ENCODE results near the gene CPT1C.
A peak's percentile ranks its signal among the peaks of the same experiment; 100 is the strongest.

Gene CPT1C

DNA sequence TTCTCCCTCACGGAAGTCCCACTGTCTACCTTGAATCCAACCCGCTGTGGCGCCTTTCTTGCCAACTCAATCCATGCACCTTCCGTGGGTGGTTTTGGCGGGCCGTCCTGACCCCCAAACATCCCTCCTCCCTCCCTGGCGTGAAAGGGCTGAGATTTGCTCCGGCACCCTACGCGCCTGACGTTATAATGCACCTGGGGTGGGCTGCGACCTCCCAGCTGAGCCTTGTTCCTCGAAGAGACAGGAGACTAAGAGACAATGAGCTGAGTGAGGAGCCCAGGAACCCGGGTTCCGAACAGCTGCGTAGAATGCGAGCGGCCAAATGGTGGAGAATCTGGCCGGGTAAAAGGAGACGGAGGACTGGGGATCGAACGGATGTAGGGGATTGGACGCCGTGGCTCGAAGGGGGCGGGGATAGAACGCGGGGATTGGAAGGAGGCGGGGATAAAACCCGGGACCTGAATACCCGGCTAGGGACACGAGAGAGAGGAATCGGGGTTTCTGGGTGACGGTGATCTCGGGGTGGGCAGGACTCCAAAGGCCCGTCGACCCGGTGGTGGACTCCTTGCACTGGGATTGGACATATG is at the start of gene CPT1C:
CPT1C (plus strand) TSS at position 461 of the 587 bp plus-strand sequence. CDS start 1,137 bp downstream, outside the sequence.
- DNase-seq (ENCODE audit: low read depth), result peak; percentile 48

- peak; percentile 99 for DNase-seq (ENCODE audit: low read depth)
These were observed 49.0 kb upstream of the CPT1C start, which contains the start of gene SCAF1 for GRCh38 chr19:49641688-49642491. SCAF1 (plus strand) TSS chr19:49642209; CDS start chr19:49645027, 2,818 bp downstream.

DNA sequence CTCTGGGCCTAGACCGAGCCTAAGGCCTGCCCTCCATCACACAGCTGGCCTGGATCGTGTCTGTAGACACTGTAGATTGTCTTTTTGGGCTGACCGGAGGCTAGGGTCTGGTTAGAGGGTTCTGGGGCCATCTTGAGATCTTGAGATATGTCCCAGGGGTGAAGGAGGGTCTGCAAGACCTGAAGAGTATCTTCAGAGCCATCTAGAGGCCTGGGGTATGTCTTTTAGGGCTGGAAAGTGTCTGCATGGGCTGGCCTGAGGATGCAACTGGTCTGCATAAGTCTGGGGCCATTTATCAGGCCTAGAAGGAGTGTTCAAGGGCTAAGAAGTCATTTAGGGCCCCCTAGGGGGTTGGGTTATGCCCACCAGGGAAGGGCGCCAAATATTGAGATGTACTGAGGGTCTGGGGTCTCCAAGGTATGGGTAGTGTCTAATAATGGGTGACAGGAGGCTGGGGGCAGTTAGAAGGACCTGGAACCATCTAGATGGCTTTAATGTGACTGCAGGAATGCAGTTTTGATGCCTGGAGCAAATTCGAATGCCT is 48.4 kb upstream of the CPT1C start:
- no peak for DNase-seq (ENCODE audit: low read depth)

GRCh38 chr19:49643466-49643865 is 47.5 kb upstream of the CPT1C start:
- DNase-seq (ENCODE audit: low read depth), result no peak

DNA sequence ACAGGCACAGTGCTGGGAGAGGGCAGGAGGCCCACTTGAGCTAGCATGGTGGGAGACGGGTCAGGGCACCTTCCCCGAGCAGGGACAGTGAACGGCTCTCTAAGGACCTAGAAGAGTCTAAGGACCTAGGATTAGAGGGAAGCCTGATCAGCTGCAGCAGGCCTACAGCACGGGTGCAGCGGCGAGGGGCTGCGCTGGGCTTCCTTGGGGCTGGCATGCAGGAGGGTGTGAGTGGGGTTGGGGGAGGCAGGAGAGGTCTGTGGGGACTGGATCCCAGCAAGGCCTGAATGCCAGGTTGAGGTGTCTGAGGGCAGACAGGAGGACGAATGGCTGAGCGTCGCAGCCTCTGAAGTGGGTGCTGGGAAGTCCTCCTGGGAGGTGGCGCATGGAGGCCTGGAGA is 45.3 kb upstream of the CPT1C start:
- no peak for DNase-seq (ENCODE audit: low read depth)

DNA sequence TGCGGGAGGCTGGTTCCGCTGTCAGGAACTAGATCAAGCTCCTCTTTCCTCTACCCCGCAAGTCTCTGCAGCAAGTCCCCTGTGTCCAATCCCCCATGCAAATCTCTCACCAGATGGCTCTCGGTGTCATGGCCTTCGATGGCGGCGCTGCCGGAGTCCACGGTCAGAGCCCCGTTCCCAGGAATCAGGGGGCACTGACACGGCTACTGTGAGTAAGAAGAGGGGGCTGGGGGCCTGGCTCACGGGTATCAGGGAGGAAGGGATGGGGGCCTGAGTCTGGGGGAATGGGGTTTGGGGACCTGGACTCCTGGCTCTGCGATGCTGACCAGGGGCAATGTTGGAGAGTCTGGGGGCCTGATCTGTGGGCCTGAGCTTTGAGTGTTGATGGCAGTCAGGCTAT is 44.9 kb upstream of the CPT1C start:
- DNase-seq (ENCODE audit: low read depth), result no peak

DNA sequence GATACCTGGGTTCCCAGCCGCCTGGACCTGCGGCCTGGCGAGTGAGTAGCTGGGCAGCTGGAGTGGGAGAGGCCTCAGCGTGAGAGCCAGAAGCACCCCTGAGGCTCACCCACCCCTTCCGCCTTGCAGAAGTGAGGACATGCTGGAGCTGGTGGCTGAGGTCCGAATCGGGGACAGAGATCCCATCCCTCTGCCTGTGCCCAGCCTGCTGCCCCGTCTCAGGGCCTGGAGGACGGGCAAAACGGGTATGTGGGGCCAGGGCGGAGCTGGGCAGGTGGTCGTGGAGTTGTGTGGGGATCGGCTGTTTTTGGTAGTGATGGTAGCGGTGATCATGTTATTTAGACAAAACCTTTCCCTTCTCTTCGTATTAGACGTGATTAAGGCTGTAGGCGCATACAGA is 44.3 kb upstream of the CPT1C start:
- no peak for DNase-seq (ENCODE audit: low read depth)

DNA sequence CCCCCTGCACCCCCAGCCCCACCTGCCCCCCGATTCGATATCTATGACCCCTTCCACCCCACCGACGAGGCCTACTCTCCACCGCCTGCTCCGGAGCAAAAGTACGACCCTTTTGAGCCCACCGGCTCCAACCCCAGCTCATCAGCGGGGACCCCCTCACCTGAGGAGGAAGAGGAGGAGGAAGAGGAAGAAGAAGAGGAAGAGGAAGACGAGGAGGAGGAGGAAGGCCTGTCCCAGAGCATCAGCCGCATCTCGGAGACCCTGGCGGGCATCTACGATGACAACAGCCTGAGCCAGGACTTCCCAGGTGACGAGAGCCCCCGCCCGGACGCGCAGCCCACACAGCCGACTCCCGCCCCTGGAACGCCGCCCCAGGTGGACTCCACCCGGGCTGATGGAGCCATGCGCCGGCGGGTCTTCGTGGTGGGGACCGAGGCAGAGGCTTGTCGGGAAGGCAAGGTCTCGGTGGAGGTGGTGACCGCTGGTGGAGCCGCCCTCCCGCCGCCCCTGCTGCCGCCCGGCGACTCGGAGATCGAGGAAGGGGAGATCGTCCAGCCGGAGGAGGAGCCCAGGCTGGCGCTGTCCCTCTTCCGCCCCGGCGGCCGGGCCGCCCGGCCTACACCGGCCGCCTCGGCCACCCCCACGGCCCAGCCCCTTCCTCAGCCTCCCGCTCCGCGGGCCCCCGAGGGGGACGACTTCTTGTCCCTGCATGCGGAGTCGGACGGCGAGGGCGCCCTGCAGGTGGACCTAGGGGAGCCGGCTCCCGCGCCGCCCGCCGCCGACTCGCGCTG is 39.7 kb upstream of the CPT1C start:
- DNase-seq (ENCODE audit: low read depth), result no peak

DNA sequence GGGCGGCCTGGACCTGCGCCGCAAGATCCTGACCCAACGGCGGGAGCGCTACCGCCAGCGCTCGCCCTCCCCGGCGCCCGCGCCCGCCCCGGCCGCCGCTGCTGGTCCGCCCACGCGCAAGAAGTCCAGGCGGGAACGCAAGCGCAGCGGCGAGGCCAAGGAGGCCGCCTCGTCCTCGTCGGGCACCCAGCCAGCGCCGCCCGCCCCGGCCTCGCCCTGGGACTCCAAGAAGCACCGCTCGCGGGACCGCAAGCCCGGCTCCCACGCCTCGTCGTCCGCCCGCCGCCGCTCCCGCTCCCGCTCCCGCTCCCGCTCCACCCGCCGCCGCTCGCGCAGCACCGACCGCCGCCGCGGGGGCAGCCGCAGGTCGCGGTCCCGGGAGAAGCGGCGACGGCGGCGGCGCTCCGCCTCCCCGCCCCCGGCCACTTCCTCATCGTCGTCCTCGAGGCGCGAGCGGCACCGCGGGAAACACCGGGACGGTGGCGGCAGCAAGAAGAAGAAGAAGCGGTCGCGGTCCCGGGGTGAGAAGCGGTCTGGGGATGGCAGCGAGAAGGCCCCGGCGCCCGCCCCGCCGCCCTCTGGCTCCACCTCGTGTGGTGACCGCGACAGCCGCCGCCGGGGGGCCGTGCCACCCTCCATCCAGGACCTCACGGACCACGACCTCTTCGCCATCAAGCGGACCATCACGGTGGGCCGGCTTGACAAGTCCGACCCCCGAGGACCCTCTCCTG is 38.9 kb upstream of the CPT1C start:
- no peak for DNase-seq (ENCODE audit: low read depth)

DNA sequence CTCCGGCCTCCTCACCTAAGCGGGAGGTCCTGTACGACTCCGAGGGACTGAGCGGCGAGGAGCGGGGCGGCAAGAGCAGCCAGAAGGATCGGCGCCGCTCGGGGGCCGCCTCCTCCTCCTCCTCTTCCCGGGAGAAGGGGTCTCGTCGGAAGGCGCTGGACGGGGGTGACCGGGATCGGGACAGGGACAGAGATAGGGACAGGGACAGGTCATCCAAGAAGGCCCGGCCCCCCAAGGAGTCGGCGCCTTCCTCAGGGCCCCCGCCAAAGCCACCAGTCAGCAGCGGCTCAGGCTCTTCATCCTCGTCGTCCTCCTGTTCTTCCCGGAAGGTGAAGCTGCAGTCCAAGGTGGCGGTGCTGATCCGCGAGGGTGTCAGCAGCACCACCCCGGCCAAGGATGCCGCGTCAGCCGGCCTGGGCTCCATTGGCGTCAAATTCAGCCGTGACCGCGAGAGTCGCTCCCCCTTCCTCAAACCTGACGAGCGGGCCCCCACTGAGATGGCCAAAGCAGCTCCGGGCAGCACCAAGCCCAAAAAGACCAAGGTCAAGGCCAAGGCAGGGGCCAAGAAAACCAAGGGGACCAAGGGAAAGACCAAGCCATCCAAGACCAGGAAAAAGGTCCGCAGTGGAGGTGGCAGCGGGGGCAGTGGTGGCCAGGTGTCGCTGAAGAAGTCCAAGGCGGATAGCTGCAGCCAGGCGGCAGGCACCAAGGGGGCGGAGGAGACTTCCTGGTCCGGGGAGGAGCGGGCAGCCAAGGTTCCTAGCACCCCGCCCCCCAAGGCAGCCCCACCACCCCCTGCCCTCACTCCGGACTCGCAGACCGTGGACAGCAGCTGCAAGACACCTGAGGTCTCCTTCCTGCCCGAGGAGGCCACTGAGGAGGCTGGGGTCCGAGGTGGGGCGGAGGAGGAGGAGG is 38.1 kb upstream of the CPT1C start:
- no peak for DNase-seq (ENCODE audit: low read depth)

- no peak for DNase-seq (ENCODE audit: low read depth)
These were observed 37.5 kb upstream of the CPT1C start for GRCh38 chr19:49653466-49653806.

GRCh38 chr19:49654581-49654980 is 36.3 kb upstream of the CPT1C start:
- no peak for DNase-seq (ENCODE audit: low read depth)

DNA sequence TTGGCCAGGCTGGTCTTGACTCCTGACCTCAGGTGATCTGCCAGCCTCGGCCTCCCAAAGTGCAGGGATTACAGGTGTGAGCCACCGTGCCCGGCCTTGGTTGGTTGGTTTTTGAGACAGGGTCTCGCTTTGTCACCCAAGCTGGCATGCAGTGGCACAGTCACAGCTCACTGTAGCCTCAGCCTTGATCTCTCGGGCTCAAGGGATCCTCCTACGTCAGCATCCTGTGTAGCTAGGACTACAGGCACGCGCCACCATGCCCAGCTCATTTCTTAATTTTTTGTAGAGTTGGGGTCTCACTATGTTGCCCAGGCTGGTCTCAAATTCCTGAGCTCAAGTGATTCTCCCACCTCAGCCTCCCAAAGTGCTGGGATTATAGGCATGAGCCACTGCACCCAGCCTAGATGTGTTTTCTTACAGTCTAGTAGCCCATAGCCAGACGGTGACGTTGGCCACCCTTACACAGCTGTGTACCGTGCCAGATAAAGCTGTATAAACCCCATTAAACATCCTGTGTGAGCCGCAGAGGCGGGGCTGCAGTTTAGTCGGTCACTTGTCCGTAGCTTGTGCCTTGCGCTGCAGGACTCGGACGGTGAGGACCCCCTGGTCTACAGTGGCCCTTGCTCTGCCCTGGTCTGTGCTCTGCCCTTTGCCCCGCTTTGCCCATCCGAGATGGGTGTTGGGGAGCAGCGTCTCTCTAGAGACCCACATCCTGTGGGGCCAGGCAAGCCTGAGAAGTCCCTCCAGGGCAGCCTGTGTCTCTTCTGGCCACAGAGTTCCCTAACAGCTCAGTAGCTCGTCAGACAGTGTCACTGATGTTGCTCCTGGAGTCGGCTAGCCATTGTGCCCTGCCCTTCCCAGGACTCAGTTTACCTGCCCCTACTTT is 35.1 kb upstream of the CPT1C start:
- DNase-seq (ENCODE audit: low read depth), result no peak

DNA sequence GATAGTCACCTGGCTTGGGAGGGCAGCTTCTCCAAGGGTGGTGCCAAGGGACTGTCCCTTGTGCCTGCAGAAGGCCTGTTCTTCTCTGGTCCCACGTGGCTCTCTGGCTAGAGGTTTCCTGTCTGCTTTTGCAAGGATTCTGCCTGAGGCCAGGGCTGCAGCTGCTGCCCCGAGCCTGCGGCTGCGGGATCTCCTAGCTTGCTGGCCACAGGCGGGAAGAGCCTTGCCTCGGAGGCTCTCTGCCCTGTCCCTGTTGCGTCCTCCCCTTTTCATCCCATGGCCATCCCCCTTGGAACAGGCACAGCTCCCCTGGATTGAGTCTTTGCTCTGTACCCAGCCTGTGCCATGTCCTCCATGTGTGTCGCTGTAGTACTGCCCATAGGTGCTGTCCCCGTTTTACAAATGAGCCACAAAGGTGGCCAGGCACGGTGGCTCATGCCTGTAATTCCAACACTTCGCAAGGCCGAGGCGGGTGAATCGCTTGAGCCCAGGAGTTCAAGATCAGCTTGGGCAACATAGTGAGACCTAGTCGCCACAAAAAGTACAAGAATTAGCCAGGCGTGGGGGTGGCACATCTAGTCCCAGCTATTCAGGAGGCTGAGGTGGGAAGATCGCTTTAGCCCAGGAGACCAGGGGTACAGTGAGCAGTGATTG is 34.3 kb upstream of the CPT1C start:
- no peak for DNase-seq (ENCODE audit: low read depth)

- DNase-seq (ENCODE audit: low read depth), result no peak
These were observed 33.3 kb upstream of the CPT1C start for GRCh38 chr19:49657493-49658138.

DNA sequence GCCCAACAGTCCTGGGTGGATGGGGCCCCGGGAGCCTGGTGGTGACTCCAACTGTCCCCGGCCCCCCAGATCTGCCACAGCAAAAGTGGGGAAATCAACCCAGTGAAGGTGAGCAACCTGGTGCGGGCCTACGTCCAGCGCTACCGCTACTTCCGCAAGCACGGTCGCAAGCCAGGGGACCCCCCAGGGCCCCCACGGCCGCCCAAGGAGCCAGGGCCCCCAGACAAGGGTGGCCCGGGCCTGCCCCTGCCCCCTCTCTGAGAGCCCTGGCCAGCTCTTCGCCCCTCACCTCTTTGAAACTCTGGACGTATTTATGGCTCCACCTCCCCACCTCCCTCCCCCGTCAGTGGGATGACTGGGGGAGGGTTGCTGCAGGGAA is 32.8 kb upstream of the CPT1C start:
- DNase-seq (ENCODE audit: low read depth), result no peak

- no peak for DNase-seq (ENCODE audit: low read depth)
These were observed 32.1 kb upstream of the CPT1C start for GRCh38 chr19:49658566-49659442.

All from activated T-cell treated with anti-CD3 and anti-CD28 coated beads for 24 hours (primary cell).